Measurements from ENCODE around the gene CACHD1. TPM values are rescaled to one million over a fixed set of nuclear protein-coding genes. Genes with fewer than 3 reads are reported as not detected.
"Not testable (repeated sequence)": the region's sequence is repeated elsewhere in the genome, so short reads cannot be mapped to it uniquely, and the experiment has no call there.

CACHD1 gene
- total RNA-seq, 4 donors from 2014 or later = 1.6 to 3.2 (median 2.2) TPM; not detected in 1

DNA sequence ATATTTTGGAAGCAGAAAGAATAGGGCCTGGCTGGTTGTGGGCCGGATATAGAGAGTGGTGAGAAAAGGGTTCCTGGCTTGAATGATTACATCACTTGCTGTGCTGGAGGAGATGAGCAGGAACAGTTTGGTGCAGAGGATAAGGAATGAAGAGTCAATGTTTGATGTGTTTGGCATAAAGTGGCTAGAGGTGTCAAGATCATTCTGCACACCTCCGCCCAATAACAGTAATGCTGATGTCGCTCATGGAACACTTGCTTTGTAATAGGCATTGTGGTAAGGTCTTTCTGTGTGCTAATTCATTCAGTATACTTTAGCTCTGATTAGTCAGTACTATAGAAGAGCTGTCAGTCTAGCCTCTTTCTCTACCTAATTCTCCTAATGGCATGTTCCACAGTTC, 226.9 kb downstream of the CACHD1 start:
- intact Hi-C loops (cut with DNase I; ENCODE audit: low total_unique reads) (no loop called here), in situ Hi-C loops (cut with MboI; ENCODE audit: low pct_ligation_motif_present in 1 of 4, low pct_unique_long_range_greater_than_20kb in 1 of 4, low sequenced_read_pairs in 3 of 4) (loop anchor here in 3 of 4 donors (10.0 to 25.0 kb wide), 2 partner anchors 128 to 435 kb away; no protein-coding TSS in a partner anchor)
- H3K27ac ChIP-seq = no peak overlapping the region
- WGBS, 2 donors (ENCODE audit: low coverage in 1 of 2) = 88 to 93% methylated on average over 1 to 3 of the region's 3 CpGs
- no peaks in the 10 kb centered on the region for H3K27me3 ChIP-seq
- no peaks in the 10 kb centered on the region for H3K9me3 ChIP-seq
- DNase-seq = no peak
- no peak overlapping the region for H3K4me3 ChIP-seq
- TF ChIP-seq POLR2A (IDR thresholded peaks at IDR 0.05) (no peak), EP300 (IDR thresholded peaks at IDR 0.05; ENCODE audit: low read depth) (no peak), POLR2AphosphoS5 (IDR thresholded peaks at IDR 0.05) (no peak)
- TF ChIP-seq, protein P1, sequence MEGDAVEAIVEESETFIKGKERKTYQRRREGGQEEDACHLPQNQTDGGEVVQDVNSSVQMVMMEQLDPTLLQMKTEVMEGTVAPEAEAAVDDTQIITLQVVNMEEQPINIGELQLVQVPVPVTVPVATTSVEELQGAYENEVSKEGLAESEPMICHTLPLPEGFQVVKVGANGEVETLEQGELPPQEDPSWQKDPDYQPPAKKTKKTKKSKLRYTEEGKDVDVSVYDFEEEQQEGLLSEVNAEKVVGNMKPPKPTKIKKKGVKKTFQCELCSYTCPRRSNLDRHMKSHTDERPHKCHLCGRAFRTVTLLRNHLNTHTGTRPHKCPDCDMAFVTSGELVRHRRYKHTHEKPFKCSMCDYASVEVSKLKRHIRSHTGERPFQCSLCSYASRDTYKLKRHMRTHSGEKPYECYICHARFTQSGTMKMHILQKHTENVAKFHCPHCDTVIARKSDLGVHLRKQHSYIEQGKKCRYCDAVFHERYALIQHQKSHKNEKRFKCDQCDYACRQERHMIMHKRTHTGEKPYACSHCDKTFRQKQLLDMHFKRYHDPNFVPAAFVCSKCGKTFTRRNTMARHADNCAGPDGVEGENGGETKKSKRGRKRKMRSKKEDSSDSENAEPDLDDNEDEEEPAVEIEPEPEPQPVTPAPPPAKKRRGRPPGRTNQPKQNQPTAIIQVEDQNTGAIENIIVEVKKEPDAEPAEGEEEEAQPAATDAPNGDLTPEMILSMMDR (IDR thresholded peaks at IDR 0.05) = no peak
- H3K4me1 ChIP-seq = no peaks in the 10 kb centered on the region
- H3K36me3 ChIP-seq = no peaks in the 10 kb centered on the region

DNA sequence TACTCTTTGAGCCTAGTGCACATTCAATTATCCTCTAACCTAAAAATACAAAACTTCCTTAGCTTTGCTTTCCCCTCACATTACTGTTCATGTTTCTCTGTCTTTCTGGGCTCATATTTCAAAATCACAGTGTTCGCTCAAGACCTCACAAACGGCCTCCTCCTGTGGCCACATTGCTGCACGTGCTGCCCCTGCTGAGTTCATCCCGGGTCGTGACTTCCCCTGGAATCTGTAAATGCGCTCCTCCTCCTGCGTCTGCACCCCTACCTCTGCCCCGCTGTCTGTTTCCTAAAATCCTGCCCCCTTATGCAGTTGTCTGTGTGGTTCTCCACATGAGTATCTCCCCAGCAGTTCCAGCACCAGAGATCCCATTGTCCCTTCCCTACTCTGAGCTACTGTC, 229.4 kb downstream of the CACHD1 start:
- no peak for DNase-seq
- TF ChIP-seq EP300 (IDR thresholded peaks at IDR 0.05; ENCODE audit: low read depth) = no peak
- TF ChIP-seq, protein P1 (IDR thresholded peaks at IDR 0.05) = no peak
- no peak for TF ChIP-seq POLR2AphosphoS5 (IDR thresholded peaks at IDR 0.05)
- TF ChIP-seq POLR2A (IDR thresholded peaks at IDR 0.05) = no peak
- no peaks in the 10 kb centered on the region for H3K9me3 ChIP-seq
- H3K27me3 ChIP-seq = no peaks in the 10 kb centered on the region
- intact Hi-C loops (cut with DNase I; ENCODE audit: low total_unique reads) (no loop called here), in situ Hi-C loops (cut with MboI; ENCODE audit: low pct_ligation_motif_present in 1 of 4, low pct_unique_long_range_greater_than_20kb in 1 of 4, low sequenced_read_pairs in 3 of 4) (loop anchor here in 3 of 4 donors (10.0 to 25.0 kb wide), 2 partner anchors 125 to 437 kb away; no protein-coding TSS in a partner anchor)
- H3K4me1 ChIP-seq = no peaks in the 10 kb centered on the region
- WGBS, 2 donors (ENCODE audit: low coverage in 1 of 2) = 76 to 83% methylated on average over 8 of the region's 8 CpGs
- no peak overlapping the region for H3K4me3 ChIP-seq
- no peak overlapping the region for H3K27ac ChIP-seq
- H3K36me3 ChIP-seq = no peaks in the 10 kb centered on the region

DNA sequence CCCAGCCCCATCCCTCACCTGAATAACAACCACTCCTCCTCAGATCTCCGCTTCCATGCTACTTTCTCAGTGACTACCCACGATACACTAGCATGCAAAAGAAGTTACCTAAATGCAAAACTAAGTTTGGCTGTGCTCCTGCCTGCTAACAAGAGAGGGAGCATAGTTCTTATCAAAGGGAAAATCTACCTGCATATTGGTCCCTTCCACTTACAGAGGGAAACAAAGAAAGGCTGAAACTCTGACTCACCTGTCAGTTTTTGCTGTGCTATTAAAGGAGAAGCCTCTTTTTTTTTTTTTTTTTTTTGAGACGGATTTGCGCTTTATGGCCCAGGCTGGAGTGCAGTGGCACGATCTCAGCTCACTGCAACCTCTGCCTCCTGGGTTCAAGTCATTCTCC, 231.1 kb downstream of the CACHD1 start:
- TF ChIP-seq, protein P1 (IDR thresholded peaks at IDR 0.05) = no peak
- no peak for TF ChIP-seq POLR2A (IDR thresholded peaks at IDR 0.05)
- no peak for TF ChIP-seq POLR2AphosphoS5 (IDR thresholded peaks at IDR 0.05)
- no peak for TF ChIP-seq EP300 (IDR thresholded peaks at IDR 0.05; ENCODE audit: low read depth)
- H3K4me3 ChIP-seq = no peak overlapping the region
- H3K9me3 ChIP-seq = no peaks in the 10 kb centered on the region
- H3K4me1 ChIP-seq = no peaks in the 10 kb centered on the region
- no peaks in the 10 kb centered on the region for H3K36me3 ChIP-seq
- in situ Hi-C loops (cut with MboI; ENCODE audit: low pct_ligation_motif_present in 1 of 4, low pct_unique_long_range_greater_than_20kb in 1 of 4, low sequenced_read_pairs in 3 of 4) = no loop called here
- no peak overlapping the region for H3K27ac ChIP-seq
- H3K27me3 ChIP-seq = no peaks in the 10 kb centered on the region
- no peak for DNase-seq
- WGBS, 2 donors (ENCODE audit: low coverage in 1 of 2) = 81 to 83% methylated on average over 3 to 5 of the region's 5 CpGs
- intact Hi-C loops (cut with DNase I; ENCODE audit: low total_unique reads) = no loop called here

DNA sequence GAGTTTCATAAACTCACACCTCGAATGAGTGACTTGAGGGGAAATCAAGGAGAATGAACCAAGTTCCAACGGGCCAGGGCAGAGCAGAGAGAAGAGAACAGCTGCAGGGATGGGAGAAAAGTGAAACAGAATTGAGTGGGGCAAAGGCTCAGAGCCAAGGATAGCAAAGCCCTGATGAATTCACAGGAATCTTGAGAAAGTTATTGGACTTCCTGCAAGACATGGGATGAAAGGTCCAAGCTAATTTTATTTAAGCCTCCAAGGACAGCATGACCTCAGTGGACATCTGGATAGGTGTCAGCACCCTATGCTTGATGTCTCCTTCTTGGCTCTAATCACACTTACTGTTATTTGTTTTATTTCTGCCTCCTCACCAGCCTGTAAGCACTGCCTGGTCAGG, 232.0 kb downstream of the CACHD1 start:
- intact Hi-C loops (cut with DNase I; ENCODE audit: low total_unique reads) = no loop called here
- in situ Hi-C loops (cut with MboI; ENCODE audit: low pct_ligation_motif_present in 1 of 4, low pct_unique_long_range_greater_than_20kb in 1 of 4, low sequenced_read_pairs in 3 of 4) = no loop called here
- Histone ChIP-seq H3K4me3 (no peak overlapping the region), H3K4me1 (no peaks in the 10 kb centered on the region), H3K27ac (no peak overlapping the region), H3K9me3 (no peaks in the 10 kb centered on the region), H3K27me3 (no peaks in the 10 kb centered on the region), H3K36me3 (no peaks in the 10 kb centered on the region)
- WGBS, 2 donors (ENCODE audit: low coverage in 1 of 2) = 69% methylated on average over 2 of the region's 2 CpGs; no CpG with 5 or more reads in 1 of the 2 donors
- no peak for DNase-seq
- TF ChIP-seq EP300 (IDR thresholded peaks at IDR 0.05; ENCODE audit: low read depth) (no peak), POLR2AphosphoS5 (IDR thresholded peaks at IDR 0.05) (no peak), POLR2A (IDR thresholded peaks at IDR 0.05) (no peak)
- TF ChIP-seq, protein P1 (IDR thresholded peaks at IDR 0.05) = no peak

DNA sequence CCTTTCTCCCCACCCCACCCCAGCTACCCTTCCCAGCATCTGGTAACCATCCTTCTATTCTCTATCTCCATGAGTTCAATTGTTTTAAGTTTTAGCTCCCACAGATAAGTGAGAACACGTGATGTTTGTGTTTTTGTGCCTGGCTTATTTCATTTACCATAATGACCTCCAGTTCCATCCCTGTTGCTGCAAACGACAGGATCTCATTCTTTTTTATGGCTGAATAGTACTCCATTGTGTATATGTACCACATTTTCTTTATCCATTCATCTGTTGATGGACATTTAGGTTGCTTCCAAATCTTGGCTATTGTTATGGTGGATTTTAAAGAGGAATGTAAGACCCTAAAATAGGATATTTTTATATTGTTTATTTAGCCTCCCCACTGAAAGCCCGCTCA, 232.7 kb downstream of the CACHD1 start:
- in situ Hi-C loops (cut with MboI; ENCODE audit: low pct_ligation_motif_present in 1 of 4, low pct_unique_long_range_greater_than_20kb in 1 of 4, low sequenced_read_pairs in 3 of 4); intact Hi-C loops (cut with DNase I; ENCODE audit: low total_unique reads); H3K36me3 ChIP-seq; H3K27ac ChIP-seq; H3K9me3 ChIP-seq; H3K27me3 ChIP-seq; DNase-seq; H3K4me1 ChIP-seq; H3K4me3 ChIP-seq: not testable (repeated sequence)
- 71 to 83% methylated on average over 2 to 3 of the region's 3 CpGs for WGBS, 2 donors (ENCODE audit: low coverage in 1 of 2)
